Gastroesophageal sphincter (tissue), 4 donors: ENCODE measurements around the gene FAM156A. TPM values are rescaled to one million over a fixed set of nuclear protein-coding genes. Genes with fewer than 3 reads are reported as not detected.
"Not testable (repeated sequence)": the region's sequence is repeated elsewhere in the genome, so short reads cannot be mapped to it uniquely, and the experiment has no call there.

ENCODE experiments used
- ATAC-seq: fragments of 150-250 bp; one replicate; pipeline ENCODE4 v1.9.1; 2016; ENCODE audit warnings: mild to moderate bottlenecking, moderate library complexity
- H3K27ac ChIP-seq, 4 donors: fragments of 200-600 bp; sonication (generic) in 3 of 4; 1 replicate in 3 of 4; 2 replicates in 1 of 4; pipeline ENCODE4 v1.5.1; 2016 to 2019
- H3K27me3 ChIP-seq: fragments of 200-600 bp; sonication (generic); one replicate; pipeline ENCODE4 v1.5.1; 2019
- H3K36me3 ChIP-seq, 2 donors: fragments of 200-600 bp; sonication (generic); one replicate each; pipeline ENCODE4 v1.5.1; 2019; ENCODE audit warnings: control low read depth in 1 of 2
- H3K4me1 ChIP-seq, 3 donors: fragments of 200-600 bp; sonication (generic); 1 replicate in 2 of 3; 2 replicates in 1 of 3; pipeline ENCODE4 v1.5.1; 2016 to 2019; ENCODE audit warnings: control low read depth in 2 of 3
- H3K4me3 ChIP-seq, 2 donors: fragments of 200-600 bp; sonication (generic); one replicate each; pipeline ENCODE4 v1.5.1; 2019; ENCODE audit warnings: mild to moderate bottlenecking in 1 of 2, moderate library complexity in 1 of 2
- H3K9me3 ChIP-seq, 3 donors: fragments of 200-600 bp; sonication (generic); one replicate each; pipeline ENCODE4 v1.5.1; 2017 to 2019; ENCODE audit warnings: control low read depth in 2 of 3
- EP300 ChIP-seq: sonication (generic); formaldehyde crosslinking; IDR thresholded peaks from one replicate; pipeline ENCODE4 v1.6.1; 2017; ENCODE audit warnings: antibody characterized with exemption, mild to moderate bottlenecking
- POLR2A ChIP-seq, 2 donors: fragments of 450-650 bp; IDR thresholded peaks; one replicate each; pipeline ENCODE4 v1.6.1; 2017; ENCODE audit warnings: antibody characterized with exemption in 2 of 2, mild to moderate bottlenecking in 2 of 2, moderate library complexity in 1 of 2
- POLR2AphosphoS5 ChIP-seq: sonication (generic); formaldehyde crosslinking; IDR thresholded peaks from one replicate; pipeline ENCODE4 v1.6.1; 2017; ENCODE audit warnings: antibody characterized with exemption
- WGBS, 2 donors: methylation state at CpG; one replicate each; pipeline ENCODE4 v1.1.5; 2018; ENCODE audit warnings: low coverage in 1 of 2; 5-methylcytosine and 5-hydroxymethylcytosine counted together
- total RNA-seq, 4 donors: library from RNA; depleted of rRNA; stranded (reverse); fragments of >200 nt; gene quantifications; one replicate each; pipeline ENCODE4 v1.1.0, GENCODE V29; 2016
- TF ChIP-seq, protein P1 (sequence below), 4 experiments: fragments of 200-600 bp in 2 of 4; fragments of 450-650 bp in 2 of 4; sonication (generic) in 1 of 4; IDR thresholded peaks; one replicate each; pipeline ENCODE4 v1.5.1; 2017 to 2019; ENCODE audit warnings: antibody characterized with exemption in 4 of 4, mild to moderate bottlenecking in 2 of 4, moderate library complexity in 2 of 4

The FAM156A gene
- total RNA-seq, 4 donors from 2014 or later, result 2.6 to 14.1 (median 10.7) TPM

DNA sequence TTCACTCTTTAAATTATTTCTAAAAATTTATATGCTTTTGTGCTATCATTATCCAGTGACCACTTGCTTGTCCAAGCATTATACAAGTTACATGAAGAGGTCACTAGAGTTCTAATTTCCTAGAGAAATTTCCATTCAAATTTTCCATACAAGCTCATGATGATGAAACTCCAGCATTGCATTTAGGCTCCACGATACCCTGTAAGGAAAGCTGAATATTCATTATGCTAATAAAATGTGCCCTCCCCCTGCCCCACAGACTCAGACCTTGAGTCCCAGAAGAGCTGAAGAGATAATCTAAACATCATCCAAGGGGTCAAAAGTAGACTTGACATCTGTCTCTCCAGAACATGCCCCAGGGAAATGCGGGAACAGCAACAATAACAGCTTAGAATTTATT, 19.6 kb upstream of the FAM156A start:
- TF ChIP-seq POLR2A (IDR thresholded peaks at IDR 0.05) (no peak), POLR2AphosphoS5 (no peak), EP300 (no peak)
- TF ChIP-seq, protein P1, sequence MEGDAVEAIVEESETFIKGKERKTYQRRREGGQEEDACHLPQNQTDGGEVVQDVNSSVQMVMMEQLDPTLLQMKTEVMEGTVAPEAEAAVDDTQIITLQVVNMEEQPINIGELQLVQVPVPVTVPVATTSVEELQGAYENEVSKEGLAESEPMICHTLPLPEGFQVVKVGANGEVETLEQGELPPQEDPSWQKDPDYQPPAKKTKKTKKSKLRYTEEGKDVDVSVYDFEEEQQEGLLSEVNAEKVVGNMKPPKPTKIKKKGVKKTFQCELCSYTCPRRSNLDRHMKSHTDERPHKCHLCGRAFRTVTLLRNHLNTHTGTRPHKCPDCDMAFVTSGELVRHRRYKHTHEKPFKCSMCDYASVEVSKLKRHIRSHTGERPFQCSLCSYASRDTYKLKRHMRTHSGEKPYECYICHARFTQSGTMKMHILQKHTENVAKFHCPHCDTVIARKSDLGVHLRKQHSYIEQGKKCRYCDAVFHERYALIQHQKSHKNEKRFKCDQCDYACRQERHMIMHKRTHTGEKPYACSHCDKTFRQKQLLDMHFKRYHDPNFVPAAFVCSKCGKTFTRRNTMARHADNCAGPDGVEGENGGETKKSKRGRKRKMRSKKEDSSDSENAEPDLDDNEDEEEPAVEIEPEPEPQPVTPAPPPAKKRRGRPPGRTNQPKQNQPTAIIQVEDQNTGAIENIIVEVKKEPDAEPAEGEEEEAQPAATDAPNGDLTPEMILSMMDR (IDR thresholded peaks at IDR 0.05), result no peak
- no peak overlapping the region for H3K4me3 ChIP-seq
- no peak for ATAC-seq
- H3K27ac ChIP-seq, result no peak overlapping the region
- peaks cover 0 to 20% (median 0%) of the 10 kb centered on the region in 3 donors for H3K4me1 ChIP-seq
- no peaks in the 10 kb centered on the region for H3K9me3 ChIP-seq
- no peaks in the 10 kb centered on the region for H3K36me3 ChIP-seq
- H3K27me3 ChIP-seq, result no peaks in the 10 kb centered on the region
- 56 to 100% methylated on average over 1 of the region's 2 CpGs for WGBS, 2 donors

DNA sequence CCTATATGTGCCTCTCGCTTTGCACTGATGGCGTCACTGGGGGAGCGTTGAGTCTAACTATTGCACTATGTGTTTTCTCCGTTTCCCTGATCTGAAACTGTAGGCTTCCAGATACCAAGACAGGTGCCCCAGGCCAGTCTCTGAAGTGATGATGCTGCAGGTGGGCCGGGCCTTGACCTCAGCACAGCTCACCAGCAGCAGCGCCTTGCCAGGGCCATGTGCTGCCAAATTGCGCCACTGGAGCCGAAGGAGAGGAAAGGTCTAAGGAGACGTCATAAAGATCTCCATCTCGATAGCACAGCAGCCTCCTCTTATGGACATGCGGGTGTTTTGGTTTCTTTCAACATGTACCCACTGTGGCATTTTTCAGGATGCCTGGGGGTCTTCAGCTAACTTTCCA, 17.3 kb upstream of the FAM156A start:
- not testable (repeated sequence) for H3K36me3 ChIP-seq, ATAC-seq, H3K9me3 ChIP-seq, H3K27me3 ChIP-seq, H3K4me3 ChIP-seq, H3K27ac ChIP-seq
- 100% methylated on average over 4 of the region's 11 CpGs; no CpG with 5 or more reads in 1 of the 2 donors for WGBS, 2 donors
- H3K4me1 ChIP-seq, result peaks cover 0 to 16% (median 0%) of the 10 kb centered on the region in 3 donors

DNA sequence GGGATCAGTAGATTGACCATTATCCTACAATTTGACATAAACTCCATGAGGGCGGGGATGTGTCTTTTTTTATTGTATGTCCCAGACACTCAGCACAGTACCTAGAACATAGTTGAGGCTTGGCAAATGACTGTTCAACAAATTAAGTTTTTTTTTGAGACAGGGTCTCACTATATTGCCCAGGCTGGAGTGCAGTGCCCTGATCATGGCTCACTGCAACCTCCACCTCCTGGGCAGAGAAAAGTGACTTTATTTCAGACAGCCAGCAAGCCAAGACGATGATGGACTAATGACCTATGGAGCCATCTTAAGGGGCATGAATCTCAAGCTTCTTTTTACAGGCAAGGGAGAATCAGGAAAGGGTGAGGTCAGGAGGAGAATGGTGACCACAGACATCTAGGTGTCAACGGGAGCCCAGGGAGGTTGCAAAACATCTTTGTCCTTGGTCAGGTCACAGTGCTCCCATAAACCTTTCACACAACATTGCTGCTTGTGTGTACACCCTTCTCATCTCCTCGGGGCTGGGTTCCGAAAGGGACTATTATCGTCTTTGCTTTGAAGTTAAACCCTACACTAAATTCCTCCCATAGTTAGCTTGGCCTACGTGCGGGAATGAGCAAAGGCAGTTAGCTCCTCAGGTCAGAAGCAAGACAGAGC, 16.1 kb upstream of the FAM156A start:
- 85 to 100% methylated on average over 1 to 7 of the region's 8 CpGs for WGBS, 2 donors

DNA sequence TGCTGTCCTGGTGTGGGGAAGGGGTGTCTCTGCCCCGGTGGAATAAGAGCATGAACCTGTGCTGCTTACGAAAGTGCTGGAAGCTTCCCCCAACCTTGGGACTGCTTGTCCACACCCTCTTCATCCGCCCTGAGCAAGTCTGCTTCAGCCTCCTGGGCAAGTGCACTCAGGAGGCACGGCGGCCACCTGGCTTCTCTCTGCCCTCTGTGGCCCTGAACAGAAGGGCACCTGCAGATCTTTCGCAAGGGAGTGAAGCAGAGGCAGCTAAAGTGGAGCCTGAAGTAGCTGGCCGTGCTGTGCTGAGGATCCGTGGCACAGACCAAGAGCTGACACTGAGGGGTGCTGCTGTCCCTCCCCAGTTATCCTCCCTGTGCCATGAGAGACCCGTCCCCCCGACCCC, 9.6 kb upstream of the FAM156A start:
- not testable (repeated sequence) for H3K4me1 ChIP-seq, ATAC-seq, H3K36me3 ChIP-seq, H3K9me3 ChIP-seq, H3K27ac ChIP-seq, H3K27me3 ChIP-seq, H3K4me3 ChIP-seq
- WGBS, 2 donors, result no CpG with 5 or more reads among the region's 10 CpGs

More for the DNA sequence above, 16.1 kb upstream of the FAM156A start:
- H3K36me3 ChIP-seq, ATAC-seq, H3K4me3 ChIP-seq, H3K9me3 ChIP-seq, H3K27ac ChIP-seq, H3K4me1 ChIP-seq, H3K27me3 ChIP-seq: not testable (repeated sequence)

DNA sequence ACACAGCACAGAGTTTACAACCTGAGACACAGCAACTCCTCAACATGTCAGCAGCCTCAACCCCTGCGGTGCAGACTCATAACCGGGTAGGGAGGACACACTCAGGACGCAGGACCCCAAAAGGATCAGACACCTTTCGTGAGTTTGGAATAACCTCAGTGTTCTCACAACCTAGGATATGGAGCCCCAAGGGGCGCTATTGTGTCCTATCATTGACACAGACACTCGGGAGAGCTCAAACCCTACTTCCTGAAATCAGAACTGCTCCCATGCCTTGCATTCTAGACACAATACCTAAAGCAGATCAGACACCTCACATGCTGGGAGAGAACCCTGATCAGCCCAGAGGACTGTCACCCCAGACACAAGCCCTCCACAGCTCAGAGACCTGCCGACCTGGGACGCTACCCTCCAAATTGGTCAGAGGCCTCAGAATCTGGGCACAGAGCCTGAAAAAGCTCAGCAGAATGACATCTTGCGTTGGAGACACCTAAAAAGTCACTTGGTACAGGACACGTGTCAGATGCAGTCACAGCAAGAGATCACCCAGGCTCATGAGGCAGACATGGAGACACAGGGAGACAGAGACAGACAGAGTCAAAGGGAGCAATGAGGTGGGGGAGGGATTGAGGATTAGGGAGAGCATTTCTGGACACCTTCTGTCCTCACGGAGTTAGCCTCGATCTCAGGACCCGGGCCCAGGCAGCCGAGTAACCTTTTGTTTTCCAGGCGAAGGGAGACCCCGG, 8.8 kb upstream of the FAM156A start:
- not testable (repeated sequence) for ATAC-seq, H3K9me3 ChIP-seq, H3K27me3 ChIP-seq, H3K4me1 ChIP-seq, H3K27ac ChIP-seq, H3K36me3 ChIP-seq, H3K4me3 ChIP-seq
- WGBS, 2 donors, result no CpG with 5 or more reads among the region's 16 CpGs

DNA sequence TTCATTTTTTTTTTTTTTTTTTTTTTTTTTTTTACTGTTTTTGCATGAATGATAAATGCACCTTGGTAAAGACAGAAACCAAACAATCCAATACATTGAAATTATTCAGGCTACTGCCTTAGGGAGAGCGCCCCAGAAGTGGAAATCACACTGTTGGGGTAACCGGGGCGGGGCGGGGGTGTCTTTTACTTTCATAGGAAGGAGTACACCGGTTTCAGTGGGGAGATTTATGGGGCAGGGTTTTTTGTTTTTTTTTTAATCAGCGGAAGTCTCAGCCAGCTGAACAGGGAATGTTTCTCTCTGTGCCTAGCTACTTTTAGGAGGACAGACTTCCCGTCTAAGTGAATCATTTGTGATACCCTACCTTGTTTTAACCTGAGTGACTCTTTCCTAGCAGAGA, 643 bp upstream of the FAM156A start:
- ATAC-seq, H3K4me1 ChIP-seq, H3K36me3 ChIP-seq, H3K4me3 ChIP-seq, H3K27ac ChIP-seq, H3K27me3 ChIP-seq, H3K9me3 ChIP-seq: not testable (repeated sequence)
- no CpG with 5 or more reads among the region's 7 CpGs for WGBS, 2 donors

DNA sequence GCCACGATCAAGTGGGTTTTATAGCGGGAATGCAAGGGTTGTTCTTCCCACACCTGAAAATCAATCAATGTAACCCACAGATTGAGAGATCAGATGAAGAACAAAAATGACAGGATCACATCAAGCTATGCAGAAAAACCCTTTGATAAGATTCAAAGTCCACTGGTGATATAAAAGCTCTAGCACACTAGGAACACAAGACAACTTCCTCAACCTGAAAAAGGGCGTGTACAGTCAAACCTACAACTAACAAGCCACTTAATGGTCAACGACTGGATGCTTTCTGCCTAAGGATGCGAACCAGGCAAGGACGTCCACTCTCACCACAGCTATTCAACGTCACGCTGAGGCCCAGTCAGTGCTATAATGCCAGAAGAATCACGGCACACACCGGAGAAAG, 8.4 kb downstream of the FAM156A start:
- not testable (repeated sequence) for H3K27ac ChIP-seq, H3K9me3 ChIP-seq, H3K4me3 ChIP-seq, H3K27me3 ChIP-seq, H3K36me3 ChIP-seq, ATAC-seq, H3K4me1 ChIP-seq
- WGBS, 2 donors, result no CpG with 5 or more reads among the region's 10 CpGs

DNA sequence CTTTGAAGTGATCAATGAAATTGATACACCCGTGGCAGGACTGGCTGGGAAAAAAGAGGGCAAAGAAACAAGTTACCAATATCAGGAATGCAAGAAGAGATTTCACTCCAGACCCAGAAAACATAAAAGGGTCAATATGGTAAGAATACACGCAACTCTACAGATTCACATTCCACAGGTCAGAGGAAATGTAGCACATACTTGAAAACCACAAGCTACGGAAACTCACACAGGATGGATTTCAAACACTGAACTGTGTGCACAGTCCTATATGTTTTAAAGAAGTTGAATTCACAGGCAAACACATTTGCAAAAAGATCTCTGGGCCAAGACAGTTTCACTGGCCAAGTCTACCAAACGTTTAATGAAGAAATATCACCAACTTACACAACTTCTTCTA, 9.0 kb downstream of the FAM156A start:
- H3K27ac ChIP-seq, H3K4me1 ChIP-seq, ATAC-seq, H3K27me3 ChIP-seq, H3K4me3 ChIP-seq, H3K9me3 ChIP-seq, H3K36me3 ChIP-seq: not testable (repeated sequence)
- no CpG with 5 or more reads among the region's 4 CpGs for WGBS, 2 donors

DNA sequence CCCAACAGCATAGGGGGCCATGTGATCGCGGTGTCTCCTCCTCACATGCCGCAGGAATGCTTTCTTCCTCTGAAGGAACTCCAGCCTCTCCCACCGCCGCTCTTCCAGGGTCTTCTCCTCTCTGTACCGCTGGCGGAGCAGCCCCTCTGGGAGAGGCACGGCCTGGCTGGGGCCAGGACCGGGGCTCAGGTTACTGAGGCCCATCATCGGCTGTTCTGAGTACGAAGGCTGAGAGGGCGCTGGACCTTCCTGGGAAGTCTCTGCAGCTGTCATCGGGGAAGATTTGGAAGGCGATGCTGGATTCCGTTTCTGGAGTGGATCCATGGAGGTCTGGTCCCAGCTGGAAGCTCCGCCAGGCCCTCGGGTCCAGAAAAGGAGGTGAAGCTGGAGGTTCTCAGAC, 10.1 kb downstream of the FAM156A start:
- H3K36me3 ChIP-seq, H3K4me1 ChIP-seq, H3K9me3 ChIP-seq, H3K27ac ChIP-seq, H3K27me3 ChIP-seq, ATAC-seq, H3K4me3 ChIP-seq: not testable (repeated sequence)
- WGBS, 2 donors, result no CpG with 5 or more reads among the region's 17 CpGs

DNA sequence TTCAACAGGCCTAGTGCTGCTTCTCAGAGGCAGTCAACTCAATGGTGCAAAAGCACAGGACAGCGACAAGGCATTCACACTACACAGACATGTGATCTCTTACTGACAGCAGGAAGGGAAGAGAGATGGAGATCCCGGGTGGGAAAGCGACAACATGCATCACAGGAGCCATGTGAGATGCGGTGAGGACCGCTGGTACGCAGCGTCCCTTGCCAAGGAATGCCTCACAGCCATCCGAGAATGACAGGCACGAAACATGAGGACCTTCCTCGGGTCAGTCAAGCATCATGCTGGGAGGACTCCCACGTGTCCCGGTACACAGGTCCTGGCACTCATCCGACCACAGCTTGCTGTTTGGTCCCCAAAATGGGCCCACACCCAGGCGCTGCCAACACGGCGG, 10.8 kb downstream of the FAM156A start:
- H3K27ac ChIP-seq, H3K4me1 ChIP-seq, H3K27me3 ChIP-seq, ATAC-seq, H3K4me3 ChIP-seq, H3K9me3 ChIP-seq, H3K36me3 ChIP-seq: not testable (repeated sequence)
- WGBS, 2 donors, result no CpG with 5 or more reads among the region's 16 CpGs

DNA sequence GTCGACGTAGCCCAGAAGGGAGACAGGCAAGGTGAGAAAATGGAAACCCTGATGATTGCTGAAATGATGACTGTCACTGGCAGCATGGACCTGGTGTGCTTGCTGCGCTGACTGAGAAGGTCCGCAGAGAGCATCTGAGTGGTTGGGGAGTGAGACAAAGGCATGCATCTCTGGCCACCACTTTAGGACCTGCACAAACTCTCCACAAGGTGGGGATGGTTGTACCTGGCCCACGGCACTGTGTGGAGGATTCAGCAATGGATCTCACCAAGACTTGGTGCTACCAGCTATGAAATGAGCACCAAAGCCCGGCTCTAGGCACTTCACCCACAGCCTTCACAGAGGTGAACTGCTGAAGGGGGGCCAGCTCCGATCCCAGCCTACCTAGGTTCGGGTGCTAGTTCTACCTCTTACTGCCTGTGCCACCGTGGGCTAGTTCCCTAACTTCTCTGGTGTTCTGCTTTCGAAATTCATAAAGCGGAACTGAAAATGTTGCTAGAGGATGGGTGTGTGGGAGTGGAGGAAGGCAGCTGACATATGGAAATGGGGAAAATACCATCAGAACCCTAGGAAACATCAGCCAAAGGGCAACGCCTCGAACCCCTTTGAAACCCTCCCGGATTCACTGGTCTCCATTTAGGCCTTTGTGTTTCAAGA, 12.4 kb downstream of the FAM156A start:
- not testable (repeated sequence) for H3K27me3 ChIP-seq, H3K36me3 ChIP-seq, ATAC-seq

DNA sequence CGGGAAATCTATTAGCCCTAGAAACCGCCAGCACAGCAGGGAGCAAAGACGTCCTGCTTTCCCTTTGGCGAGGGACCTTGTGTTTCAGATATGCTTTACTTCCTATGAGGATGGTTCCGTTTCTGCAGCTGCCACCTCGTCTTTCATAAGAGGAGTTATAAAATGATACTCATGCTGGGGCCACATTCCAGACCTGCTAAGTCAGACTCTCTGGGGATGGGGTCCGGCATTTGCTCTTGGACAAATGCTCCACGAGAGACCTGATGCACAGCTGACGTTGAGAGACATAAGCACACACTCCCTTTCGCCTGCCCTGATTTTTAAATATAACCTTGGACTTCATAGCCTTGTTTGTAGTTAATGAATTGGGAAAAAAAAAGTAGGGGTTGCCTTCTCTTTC, 16.6 kb downstream of the FAM156A start:
- H3K36me3 ChIP-seq, H3K4me1 ChIP-seq, H3K27me3 ChIP-seq, H3K27ac ChIP-seq, H3K9me3 ChIP-seq, ATAC-seq, H3K4me3 ChIP-seq: not testable (repeated sequence)
- WGBS, 2 donors, result no CpG with 5 or more reads among the region's 10 CpGs

More for the DNA sequence above, 12.4 kb downstream of the FAM156A start:
- WGBS, 2 donors, result no CpG with 5 or more reads among the region's 14 CpGs
- H3K27ac ChIP-seq, H3K9me3 ChIP-seq, H3K4me3 ChIP-seq, H3K4me1 ChIP-seq: not testable (repeated sequence)
